NCI-H345 treated with DMSO at 0.1 percent for 48 hours (cell line): Measurements from ENCODE around the gene GSTA5.
"Not testable (repeated sequence)": the region's sequence is repeated elsewhere in the genome, so short reads cannot be mapped to it uniquely, and the experiment has no call there.

Experiments used
- DNase-seq: peaks from one replicate; lab custom pipeline; 2025; ENCODE audit not compliant: unreplicated experiment; lab: John Stamatoyannopoulos, UW

The GSTA5 gene

DNA sequence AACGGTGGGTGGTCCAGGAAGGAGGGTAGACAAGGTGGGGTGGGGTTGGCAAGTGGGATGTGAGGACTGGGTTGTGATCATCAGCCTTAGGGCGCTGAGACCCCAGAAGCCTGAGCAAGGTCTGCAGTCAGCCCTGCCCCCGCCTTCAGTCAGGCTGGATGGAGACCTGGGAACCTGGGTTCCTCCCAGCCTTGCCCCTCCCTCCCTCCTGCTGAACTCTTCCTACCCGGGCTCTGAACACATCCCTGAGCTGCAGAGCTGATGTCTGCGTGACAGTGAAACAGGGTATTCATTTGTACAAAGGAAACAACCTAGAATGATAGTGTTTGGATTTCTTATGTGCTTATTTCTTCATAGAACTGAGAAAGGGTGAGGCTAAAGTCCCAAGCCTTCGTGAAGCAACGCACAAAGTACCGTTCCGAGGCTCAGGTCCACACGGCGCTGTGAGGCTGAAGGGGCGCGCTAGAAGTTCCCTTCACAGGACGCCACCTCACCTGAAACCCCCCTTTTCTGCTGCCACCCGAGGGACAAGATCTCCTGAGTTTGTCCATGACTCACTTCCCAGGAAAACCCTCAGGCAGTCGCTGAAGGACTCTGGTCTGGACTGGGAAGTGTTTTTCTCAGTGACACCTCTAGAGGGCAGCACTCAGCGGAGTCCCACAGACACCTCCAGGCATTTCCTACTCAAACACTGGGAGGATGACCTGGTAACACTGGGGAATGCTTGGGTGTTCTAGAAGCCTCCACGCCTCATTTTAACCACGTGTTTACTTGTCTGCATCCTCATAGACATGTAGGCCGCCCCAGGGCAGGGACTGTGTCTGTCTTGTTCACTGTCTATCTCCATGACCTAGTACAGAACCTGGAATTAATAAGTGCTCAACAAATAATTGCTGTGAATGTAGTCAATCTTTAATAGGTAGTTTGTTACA is 1.2 kb downstream of the GSTA5 start:
- peak; percentile 52 for DNase-seq

DNA sequence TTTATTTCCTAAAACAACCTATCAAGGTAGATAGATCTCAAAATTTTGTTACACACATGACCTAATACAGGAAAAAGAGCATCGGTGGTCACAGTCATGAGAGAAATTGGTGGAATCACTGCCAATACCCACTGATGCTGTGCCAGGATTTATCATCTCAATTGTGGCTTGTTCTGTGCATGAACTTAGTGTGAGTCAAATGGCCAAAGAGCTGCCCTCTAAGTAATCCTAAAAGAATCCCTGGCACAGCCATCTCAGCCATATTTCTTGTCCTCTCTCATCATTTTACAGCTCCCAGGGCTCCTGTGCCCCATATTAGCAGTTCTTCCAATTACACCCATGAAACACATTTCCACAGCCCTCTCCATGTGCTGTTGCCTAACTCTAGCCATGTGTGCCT is 6.1 kb downstream of the GSTA5 start:
- DNase-seq: no peak

DNA sequence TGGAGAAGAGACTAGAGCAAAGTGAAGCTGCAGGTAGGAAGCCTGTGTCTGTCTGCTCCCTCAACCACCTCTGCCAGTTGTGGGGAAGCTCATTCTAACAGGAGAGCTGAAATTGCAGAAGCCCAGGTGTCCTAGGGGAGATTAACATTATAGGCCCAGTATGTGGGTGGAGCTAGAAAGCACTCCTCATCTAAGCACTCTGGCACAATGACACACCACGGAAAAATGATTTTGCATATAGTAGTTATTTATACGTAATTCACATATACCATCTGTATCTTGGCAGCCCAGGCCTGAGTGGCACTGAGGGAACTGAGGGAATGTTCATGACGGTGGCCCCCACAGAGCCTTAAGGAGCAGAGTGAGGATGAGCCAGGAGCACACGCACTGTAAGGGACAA is 9.7 kb downstream of the GSTA5 start:
- DNase-seq: not testable (repeated sequence)

DNA sequence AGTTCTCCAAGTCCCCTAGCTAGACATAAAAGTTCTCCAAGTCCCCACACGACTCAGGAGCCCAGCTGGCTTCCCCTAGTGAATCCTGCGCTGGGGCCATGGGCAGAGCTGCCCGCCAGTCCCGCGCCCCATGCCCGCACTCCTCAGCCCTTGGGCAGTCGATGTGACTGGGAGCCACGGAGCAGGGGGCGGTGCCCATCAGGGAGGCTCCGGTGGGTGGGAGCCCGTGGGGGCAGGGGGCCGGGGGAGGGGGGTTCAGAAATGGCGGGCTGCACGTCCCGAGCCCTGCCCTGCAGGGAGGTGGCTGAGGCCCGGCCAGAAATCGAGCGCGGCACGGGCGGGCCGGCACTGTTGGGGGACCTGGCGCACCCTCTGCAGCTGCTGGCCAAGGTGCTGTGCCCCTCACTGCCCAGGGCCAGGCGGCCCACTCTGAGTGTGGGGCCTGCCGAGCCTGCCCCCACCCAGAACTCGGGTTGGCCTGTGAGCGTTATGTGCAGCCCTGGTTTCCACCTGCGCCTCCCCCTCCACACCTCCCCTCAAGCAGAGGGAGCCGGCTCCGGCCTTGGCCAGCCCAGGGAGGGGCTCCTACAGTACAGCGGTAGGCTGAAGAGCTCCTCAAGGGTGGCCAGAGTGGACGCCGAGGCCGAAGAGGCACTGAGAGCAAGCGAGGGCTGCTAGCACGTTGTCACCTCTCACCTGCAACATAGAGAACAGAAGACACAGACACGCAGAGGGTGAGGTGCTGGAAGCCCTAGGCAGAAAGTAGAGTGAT is 11.4 kb downstream of the GSTA5 start:
- DNase-seq: no peak

DNA sequence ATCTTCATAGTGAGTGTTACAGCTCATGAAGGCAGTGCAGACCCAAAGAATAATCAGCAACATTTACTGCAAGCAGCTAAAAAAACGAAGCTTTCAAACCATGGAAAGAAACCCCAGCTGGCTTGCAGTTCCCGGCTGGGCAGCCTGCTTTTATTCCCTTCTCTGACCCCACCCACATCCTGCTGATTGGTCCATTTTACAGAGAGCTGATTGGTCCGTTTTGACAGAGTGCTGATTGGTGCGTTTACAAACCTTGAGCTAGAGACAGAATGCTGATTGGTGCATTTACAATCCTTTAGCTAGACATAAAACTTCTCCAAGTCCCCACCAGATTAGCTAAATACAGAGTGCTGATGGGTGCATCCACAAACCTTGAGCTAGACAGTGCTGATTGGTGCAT is 12.0 kb downstream of the GSTA5 start:
- DNase-seq: not testable (repeated sequence)

DNA sequence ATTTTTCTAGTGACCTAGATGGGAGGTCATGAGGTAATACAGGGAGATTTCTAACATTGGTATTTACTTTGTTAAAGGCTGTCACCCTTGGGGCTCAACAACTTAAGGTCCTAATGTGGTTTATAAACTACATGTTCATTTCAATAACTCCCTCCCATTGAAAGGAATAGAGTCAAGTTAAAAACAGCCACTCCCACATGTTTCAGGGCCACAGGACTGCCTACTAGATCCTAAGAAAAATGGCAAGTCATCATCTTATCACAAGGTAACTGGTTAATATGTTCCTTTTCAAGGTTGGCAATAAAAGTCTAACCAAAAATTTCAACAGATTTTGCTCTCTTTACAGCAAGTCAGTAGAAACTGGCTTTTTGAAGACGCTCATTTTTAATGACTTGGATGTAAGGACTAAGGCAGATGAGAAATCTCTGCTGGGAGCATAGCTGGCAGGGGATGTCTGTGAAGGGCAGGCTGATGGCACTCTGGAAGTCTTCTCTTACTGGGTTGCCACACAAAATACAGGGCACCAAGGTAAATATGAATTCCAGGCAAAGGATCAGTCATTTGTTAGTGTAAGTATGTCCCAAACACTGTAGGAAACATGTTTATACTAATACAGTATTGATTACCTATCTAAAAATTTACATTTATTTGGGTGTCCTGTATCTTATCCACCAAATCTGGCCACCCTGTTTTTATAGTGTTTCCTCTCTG is 13.4 kb downstream of the GSTA5 start:
- DNase-seq: not testable (repeated sequence)

DNA sequence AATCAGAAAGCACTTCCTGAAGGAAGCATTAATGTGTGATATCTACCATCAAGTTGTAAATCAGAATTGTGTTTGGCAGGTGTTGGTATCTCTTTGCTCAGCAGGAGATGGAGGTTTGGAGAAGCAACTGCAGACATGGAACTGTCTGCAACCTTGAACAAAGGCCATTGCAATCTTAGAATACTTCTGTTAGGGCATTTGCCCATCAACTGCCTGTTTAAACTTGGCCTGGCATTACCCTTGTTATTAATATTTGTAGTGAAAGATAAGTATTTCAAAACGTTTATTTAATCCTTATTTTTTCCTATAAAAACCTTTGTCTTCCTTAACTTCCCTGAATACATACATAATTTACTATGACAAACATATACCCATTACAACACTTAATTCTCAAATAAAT is 14.1 kb downstream of the GSTA5 start:
- no peak for DNase-seq

DNA sequence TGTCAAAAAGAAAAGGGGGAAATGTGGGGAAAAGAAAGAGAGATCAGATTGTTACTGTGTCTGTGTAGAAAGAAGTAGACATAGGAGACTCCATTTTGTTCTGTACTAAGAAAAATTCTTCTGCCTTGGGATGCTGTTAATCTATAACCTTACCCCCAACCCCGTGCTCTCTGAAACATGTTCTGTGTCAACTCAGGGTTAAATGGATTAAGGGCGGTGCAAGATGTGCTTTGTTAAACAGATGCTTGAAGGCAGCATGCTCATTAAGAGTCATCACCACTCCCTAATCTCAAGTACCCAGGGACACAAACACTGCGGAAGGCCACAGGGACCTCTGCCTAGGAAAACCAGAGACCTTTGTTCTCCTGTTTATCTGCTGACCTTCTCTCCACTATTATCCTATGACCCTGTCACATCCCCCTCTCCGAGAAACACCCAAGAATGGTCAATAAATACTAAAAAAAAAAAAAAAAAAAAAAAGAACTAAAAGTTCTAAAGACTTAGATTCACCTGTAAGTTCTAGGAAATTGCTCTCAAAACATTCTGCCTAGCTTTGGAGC is 14.6 kb downstream of the GSTA5 start:
- DNase-seq: not testable (repeated sequence)

DNA sequence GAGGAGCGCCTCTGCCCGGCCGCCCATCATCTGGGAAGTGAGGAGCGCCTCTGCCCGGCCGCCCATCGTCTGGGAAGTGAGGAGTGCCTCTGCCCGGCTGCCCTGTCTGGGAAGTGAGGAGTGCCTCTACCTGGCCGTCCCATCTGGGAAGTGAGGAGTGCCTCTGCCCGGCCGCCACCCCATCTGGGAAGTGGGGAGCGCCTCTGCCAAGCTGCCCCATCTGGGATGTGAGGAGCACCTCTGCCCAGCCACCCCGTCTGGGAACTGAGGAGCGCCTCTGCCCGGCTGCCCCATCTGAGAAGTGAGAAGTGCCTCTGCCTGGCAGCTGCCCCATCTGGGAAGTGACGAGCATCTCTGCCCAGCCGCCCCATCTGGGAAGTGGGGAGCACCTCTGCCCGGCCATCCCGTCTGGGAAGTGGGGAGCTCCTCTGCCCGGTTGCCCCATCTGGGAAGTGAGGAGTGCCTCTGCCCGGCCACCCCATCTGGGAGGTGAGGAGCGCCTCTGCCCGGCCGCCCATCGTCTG is 15.3 kb downstream of the GSTA5 start:
- not testable (repeated sequence) for DNase-seq

DNA sequence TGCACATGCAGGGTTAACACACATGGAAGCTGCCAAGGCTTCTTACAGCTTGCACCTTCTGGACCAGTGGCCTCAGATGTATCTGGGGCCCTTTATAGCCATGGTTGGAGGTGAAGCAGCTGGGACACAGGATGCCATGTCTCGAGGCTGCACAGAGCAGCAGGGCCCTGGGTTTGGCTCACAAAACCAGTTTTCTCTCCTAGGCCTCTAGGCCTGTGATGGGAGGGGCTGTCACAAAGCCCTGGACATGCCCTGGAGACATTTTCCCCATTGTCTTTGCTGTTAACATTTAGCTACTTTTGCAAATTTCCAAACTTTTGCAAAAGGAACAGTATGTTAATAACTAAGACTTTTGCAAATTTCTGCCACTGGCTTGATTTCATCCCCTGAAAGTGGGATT is 18.8 kb downstream of the GSTA5 start:
- no peak for DNase-seq

DNA sequence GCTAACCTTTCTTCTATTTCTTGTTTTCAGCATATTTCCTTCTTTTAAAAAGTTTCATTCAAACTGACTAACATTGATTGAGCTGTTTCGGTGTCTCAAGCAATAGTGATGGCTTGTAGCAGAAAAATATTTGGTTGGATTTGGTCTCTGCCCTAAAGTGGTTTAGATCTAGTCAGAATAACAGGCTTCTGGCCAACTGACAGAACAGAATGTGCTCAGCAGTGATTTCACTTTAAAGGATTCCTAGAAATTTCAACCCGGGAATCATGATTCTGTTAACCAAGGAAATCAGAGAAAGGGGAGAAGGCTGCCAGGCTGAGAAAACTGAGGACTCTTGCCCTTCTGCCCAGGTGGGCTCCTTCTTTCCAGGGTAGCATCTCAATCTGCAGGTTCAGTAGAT is 20.4 kb downstream of the GSTA5 start:
- DNase-seq: no peak

DNA sequence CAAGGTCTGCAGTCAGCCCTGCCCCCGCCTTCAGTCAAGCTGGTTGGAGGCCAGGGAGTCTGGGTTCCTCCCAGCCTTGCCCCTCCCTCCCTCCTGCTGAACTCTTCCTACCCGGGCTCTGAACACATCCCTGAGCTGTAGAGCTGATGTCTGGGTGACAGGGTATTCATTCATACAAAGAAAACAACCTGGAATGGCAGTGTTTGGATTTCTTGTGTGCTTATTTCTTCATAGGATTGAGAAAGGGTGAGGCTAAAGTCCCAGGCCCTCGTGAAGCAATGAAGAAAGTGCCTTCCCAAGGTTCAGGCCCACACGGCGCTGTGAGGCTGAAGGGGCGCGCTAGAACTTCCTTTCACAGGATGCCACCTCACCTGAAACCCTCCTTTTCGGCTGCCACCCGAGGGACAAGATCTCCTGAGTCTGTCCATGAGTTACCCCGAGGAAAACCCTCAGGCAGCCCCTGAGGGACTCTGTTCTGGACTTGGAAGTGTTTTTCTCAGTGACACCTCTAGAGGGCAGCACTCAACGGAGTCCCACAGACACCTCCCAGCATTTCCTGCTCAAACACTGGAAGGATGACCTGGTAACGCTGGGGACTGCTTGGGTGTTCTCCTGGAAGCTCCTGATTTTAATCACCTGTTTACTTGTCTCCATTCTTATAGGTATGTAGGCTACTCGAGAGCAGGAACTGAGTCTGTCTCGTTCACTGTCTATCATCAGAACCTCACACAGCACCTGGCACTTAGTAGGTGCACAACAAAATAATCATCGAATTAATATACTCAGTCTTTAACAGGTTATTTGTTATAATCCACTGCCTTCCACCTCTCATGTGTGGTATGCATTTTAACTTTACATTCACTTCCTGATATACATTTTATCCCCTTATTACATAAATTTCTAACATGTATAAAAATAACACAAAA is 25.2 kb downstream of the GSTA5 start:
- DNase-seq: peak; percentile 1

DNA sequence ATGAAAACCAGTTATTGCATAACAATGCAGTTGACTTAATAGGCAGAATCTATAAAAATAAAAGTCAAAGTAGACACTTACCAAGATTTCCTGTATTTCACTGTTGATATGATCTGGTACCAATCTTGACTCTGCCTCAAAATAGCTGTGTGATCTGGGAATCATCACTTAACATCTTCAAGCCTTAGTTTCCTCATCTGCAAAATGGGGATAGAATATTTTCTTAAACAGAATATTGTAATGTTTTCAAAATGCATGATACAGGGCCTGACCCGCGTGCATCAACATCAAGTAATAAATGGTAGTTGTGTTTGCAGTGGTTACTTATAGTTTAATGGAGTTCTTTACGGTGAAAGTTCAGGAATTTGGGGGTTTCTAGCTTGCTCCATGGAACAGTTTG is 26.1 kb downstream of the GSTA5 start:
- not testable (repeated sequence) for DNase-seq

DNA sequence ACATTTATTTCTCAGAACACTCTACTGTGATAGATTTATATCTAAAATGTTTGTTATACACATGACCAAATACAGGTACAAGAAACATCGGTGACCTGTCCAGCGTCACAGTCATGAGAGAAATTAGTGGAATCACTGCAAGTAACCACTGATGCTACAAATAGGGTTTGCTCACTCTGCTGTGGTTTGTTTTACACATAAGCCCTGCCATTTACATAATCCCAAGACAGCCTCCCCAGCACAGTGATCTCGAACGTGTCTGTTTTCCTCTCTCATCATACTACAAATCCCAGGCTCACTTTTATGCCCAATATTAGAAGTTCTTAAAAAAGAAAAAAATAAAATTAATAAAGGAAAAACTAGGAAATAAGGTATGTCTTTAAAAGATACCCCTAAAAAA is 30.8 kb downstream of the GSTA5 start:
- not testable (repeated sequence) for DNase-seq

DNA sequence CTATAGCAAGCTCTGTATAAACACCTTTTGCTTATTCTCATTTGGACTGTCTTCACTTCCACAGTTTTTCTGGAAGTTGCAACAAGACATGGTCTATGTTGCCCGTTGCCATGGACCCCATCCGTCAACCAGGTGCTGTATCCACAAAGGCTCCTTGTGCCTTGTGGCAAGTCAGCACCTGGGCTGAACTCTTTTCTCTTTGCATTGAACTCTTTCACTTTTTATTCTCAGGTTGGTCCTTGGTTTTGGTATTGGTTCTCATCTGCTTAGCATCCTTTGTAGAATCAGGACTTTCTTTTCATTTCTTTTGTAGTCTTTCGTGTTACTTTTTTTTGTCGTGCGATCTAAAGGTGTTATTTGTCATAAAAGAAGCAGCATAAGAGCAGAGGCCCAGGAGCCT is 32.0 kb downstream of the GSTA5 start:
- no peak for DNase-seq

DNA sequence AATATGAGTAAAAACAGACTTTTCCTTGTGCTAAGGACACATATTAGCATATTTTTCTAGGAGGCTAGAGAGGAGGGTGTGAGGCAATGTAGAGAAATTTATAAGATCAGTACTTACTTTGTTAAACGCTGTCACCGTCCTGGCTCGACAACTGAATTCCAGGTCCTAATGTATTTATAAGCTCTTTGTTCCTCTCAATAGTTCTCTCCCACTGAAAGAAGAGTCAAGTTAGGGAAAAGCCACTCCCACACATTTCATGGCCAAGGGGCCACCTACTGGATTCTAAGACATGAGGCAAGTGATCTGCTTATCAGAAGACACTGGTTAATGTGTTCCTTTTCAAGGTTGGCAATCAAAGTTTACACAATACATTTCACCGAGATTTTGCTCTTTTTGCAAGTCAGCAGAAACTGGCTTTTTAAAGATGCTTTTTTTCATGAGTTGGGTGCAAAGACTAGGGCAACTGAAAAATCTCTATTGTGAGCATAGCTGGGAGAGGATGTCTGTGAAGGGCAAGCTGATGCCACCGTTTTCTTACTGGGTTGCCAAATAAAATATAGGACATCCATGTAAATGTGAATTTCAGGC is 36.9 kb downstream of the GSTA5 start, which contains the start of gene GSTA1:
GSTA1 (minus strand) TSS at position 149 of the 588 bp plus-strand sequence. CDS start 4,549 bp downstream, outside the sequence.
- not testable (repeated sequence) for DNase-seq

DNA sequence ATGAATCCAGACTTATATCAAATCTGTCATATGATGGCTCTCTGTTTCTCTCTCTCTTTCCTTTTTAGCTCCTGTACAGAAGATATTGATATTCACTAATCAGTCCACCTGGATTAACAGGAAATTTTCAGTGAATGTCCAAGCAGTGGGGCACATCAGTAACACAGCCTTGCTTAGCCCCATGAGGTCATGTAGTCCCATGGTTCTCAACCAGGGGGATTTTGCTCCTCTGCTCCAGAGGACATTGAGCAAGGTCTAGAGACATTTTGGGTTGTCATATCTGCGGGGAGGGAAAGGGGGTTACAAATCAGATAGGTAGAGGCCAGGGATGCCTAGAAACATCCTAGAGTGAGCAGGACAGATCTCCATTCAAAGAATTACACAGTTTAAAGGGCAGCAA is 37.8 kb downstream of the GSTA5 start:
- DNase-seq: no peak

DNA sequence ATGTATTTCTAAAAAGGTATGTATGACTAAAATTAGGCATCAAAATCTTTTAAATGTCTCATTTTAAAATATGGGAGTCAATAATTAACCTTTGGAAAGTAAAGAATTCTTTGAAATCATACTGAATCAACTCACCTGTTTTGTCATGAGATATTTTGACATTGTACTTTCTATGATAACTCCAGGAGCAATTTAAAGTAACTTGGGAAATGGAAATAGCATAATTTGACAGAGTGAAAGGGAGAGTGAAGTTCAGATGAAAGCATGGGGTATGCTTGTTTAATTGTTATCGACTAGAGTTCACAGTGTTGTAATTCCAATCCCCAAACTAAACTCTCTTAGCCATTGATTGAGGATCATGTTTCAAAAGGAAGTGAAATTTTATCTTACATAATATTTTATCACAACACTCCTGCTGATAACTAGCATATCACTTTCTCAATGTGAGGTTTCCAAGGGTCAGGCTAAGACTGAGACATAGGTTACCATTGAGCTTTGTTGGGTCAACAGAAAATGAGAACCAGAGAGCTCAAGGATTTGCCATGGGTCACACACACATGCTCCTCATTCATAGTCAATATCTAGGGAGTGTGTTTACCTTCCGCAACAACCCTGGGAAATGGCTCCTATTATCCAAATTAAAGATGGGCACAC is 39.3 kb downstream of the GSTA5 start:
- no peak for DNase-seq

DNA sequence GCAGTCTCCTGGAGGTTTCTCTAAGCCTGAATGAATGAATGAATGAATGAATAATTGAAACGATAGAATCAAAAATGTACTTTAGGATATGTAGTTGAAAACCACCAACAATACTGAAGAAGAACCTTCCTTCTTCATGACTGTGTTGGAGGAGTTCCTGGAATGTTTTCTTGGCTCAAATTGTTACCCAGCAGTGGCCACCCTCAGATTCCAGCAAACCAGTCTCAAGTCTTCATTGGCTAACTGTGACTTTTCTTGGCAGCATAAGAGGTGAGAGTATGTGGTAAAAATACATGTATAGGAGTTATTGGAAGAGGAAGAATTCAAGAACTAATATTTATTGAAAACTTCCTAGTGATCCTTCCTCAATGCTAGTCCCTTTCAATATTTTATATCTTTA is 41.3 kb downstream of the GSTA5 start:
- DNase-seq: not testable (repeated sequence)
